HL-60 (cell line): ENCODE measurements around the gene SLC6A9.

Source experiments
- DNase-seq, 2 experiments: peaks; one replicate each; pipeline ENCODE4 v3.0.0-alpha.2; 2010 to 2020; ENCODE audit warnings: low read depth in 1 of 2, low spot score in 1 of 2
- H3K27ac ChIP-seq: fragments of 250-450 bp; sonication (Bioruptor Pico); replicated peaks from 2 replicates; pipeline ENCODE4 v1.5.1; 2020; ENCODE audit warnings: mild to moderate bottlenecking, moderate library complexity
- H3K27me3 ChIP-seq: fragments of 250-450 bp; sonication (Bioruptor Pico); 2 replicates; pipeline ENCODE4 v1.5.1; 2021; ENCODE audit warnings: mild to moderate bottlenecking, moderate library complexity; ENCODE audit not compliant: insufficient read depth, poor library complexity, severe bottlenecking
- H3K4me3 ChIP-seq: replicated peaks from 2 replicates; pipeline ENCODE4 v1.5.1; 2011; ENCODE audit warnings: mild to moderate bottlenecking, control low read depth, low read length; ENCODE audit not compliant: insufficient read depth
- CTCF ChIP-seq: IDR thresholded peaks from one replicate; pipeline ENCODE4 v1.5.1; 2011; ENCODE audit warnings: low read length, control low read depth, inconsistent platforms; ENCODE audit not compliant: insufficient read depth
- GABPA ChIP-seq: IDR thresholded peaks from 2 replicates; pipeline ENCODE4 v1.6.1; 2012; ENCODE audit warnings: low read depth
- POLR2AphosphoS5 ChIP-seq: IDR thresholded peaks from 2 replicates; pipeline ENCODE4 v1.6.1; 2012; ENCODE audit warnings: low read depth
- SPI1 ChIP-seq: IDR thresholded peaks from 2 replicates; pipeline ENCODE4 v1.6.1; 2012; ENCODE audit warnings: low read depth, mild to moderate bottlenecking, borderline replicate concordance
- long read RNA-seq: library from polyadenylated mRNA; unstranded; transcript quantifications from one replicate; pipeline ENCODE4 v2.0.0, GENCODE V29; 2020
- TF ChIP-seq, protein P1 (sequence below): IDR thresholded peaks from 2 replicates; pipeline ENCODE4 v1.6.1; 2012; ENCODE audit warnings: low read depth; ENCODE audit not compliant: insufficient replicate concordance

The SLC6A9 gene
- long read RNA-seq, result 0 reads

- Histone ChIP-seq H3K27ac (no peak within 1 kb of the TSS; the same call in 1 of the 2 replicates), H3K27me3 (no peaks in the 10 kb centered on the region), H3K4me3 (peak within 1 kb of the TSS; percentile 70)
- no peak for DNase-seq
- TF ChIP-seq, protein P1, sequence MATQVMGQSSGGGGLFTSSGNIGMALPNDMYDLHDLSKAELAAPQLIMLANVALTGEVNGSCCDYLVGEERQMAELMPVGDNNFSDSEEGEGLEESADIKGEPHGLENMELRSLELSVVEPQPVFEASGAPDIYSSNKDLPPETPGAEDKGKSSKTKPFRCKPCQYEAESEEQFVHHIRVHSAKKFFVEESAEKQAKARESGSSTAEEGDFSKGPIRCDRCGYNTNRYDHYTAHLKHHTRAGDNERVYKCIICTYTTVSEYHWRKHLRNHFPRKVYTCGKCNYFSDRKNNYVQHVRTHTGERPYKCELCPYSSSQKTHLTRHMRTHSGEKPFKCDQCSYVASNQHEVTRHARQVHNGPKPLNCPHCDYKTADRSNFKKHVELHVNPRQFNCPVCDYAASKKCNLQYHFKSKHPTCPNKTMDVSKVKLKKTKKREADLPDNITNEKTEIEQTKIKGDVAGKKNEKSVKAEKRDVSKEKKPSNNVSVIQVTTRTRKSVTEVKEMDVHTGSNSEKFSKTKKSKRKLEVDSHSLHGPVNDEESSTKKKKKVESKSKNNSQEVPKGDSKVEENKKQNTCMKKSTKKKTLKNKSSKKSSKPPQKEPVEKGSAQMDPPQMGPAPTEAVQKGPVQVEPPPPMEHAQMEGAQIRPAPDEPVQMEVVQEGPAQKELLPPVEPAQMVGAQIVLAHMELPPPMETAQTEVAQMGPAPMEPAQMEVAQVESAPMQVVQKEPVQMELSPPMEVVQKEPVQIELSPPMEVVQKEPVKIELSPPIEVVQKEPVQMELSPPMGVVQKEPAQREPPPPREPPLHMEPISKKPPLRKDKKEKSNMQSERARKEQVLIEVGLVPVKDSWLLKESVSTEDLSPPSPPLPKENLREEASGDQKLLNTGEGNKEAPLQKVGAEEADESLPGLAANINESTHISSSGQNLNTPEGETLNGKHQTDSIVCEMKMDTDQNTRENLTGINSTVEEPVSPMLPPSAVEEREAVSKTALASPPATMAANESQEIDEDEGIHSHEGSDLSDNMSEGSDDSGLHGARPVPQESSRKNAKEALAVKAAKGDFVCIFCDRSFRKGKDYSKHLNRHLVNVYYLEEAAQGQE, result no peak
- TF ChIP-seq POLR2AphosphoS5 (no peak), CTCF (no peak), SPI1 (no peak), GABPA (no peak)
These were observed at the start of gene SLC6A9 for GRCh38 chr1:44031252-44032169. TSS of gene SLC6A9 (minus strand) at chr1:44031462. CDS start at chr1:44024277, 7,185 bp downstream.

GRCh38 chr1:44079566-44079965 lies 48.3 kb upstream of the SLC6A9 start:
- no peak for DNase-seq
- H3K27ac ChIP-seq, result no peak overlapping the region
- H3K4me3 ChIP-seq, result no peak overlapping the region
- TF ChIP-seq POLR2AphosphoS5 (no peak), CTCF (no peak), SPI1 (no peak), GABPA (no peak)
- TF ChIP-seq, protein P1, result no peak
- no peaks in the 10 kb centered on the region for H3K27me3 ChIP-seq

- Histone ChIP-seq H3K27ac (no peak overlapping the region), H3K4me3 (no peak overlapping the region), H3K27me3 (no peaks in the 10 kb centered on the region)
- no peak for DNase-seq
- TF ChIP-seq GABPA (no peak), SPI1 (no peak), POLR2AphosphoS5 (no peak), CTCF (no peak)
- TF ChIP-seq, protein P1, result no peak
These were observed 46.8 kb upstream of the SLC6A9 start for GRCh38 chr1:44078104-44078503.
